Upper lobe of right lung (tissue), 1 donor: ENCODE data around the gene DTNBP1. TPM values are rescaled to one million over a fixed set of nuclear protein-coding genes. Genes with fewer than 3 reads are reported as not detected.

Experiments
- ATAC-seq: fragments of 200-7000 bp; cut with Tn5 transposase; one replicate; pipeline ENCODE4 v1.9.1; 2020; ENCODE audit warnings: mild to moderate bottlenecking, moderate library complexity
- DNase-seq: peaks from one replicate; pipeline ENCODE4 v3.0.0-alpha.2; 2020
- H3K27ac ChIP-seq: fragments of 200-600 bp; one replicate; pipeline ENCODE4 v1.8.0; 2022
- H3K27me3 ChIP-seq: fragments of 200-600 bp; one replicate; pipeline ENCODE4 v1.8.0; 2022; ENCODE audit warnings: mild to moderate bottlenecking
- H3K36me3 ChIP-seq: fragments of 200-600 bp; one replicate; pipeline ENCODE4 v1.8.0; 2022
- H3K4me1 ChIP-seq: fragments of 200-600 bp; one replicate; pipeline ENCODE4 v1.8.0; 2022
- H3K4me3 ChIP-seq: fragments of 200-600 bp; one replicate; pipeline ENCODE4 v1.8.0; 2022; ENCODE audit warnings: mild to moderate bottlenecking
- H3K9me3 ChIP-seq: fragments of 200-600 bp; one replicate; pipeline ENCODE4 v1.8.0; 2022
- intact Hi-C: fragments of 100-400 bp; cut with DNase I; formaldehyde crosslinking; loops from one replicate; pipeline ENCODE4 v1.11.0; 2022
- total RNA-seq: library from RNA; stranded (reverse); fragmentation: NEBNext Ultra II Directional; extraction: Animal tissue kit (Norgen Biotek cat#: 25700); gene quantifications from one replicate; pipeline ENCODE4 v1.2.1, GENCODE V29; 2021
- TF ChIP-seq, protein P1 (sequence below): fragments of 200-600 bp; IDR thresholded peaks from one replicate; pipeline ENCODE4 v1.8.0; 2022; ENCODE audit warnings: antibody characterized with exemption
- donor health status: DM: no; HTN: yes; CAD: no; lungs with severe emphysema.

Gene DTNBP1
- total RNA-seq, 1 donor from 2014 or later, result 25.9 TPM

GRCh38 chr6:15616261-15616660 lies 46.6 kb downstream of the DTNBP1 start:
- intact Hi-C loops, result no loop called here
- Histone ChIP-seq H3K27me3 (no peaks in the 10 kb centered on the region), H3K4me3 (no peak overlapping the region), H3K9me3 (no peaks in the 10 kb centered on the region), H3K36me3 (no peaks in the 10 kb centered on the region), H3K4me1 (peaks cover 18% of the 10 kb centered on the region), H3K27ac (no peak overlapping the region)
- TF ChIP-seq, protein P1, sequence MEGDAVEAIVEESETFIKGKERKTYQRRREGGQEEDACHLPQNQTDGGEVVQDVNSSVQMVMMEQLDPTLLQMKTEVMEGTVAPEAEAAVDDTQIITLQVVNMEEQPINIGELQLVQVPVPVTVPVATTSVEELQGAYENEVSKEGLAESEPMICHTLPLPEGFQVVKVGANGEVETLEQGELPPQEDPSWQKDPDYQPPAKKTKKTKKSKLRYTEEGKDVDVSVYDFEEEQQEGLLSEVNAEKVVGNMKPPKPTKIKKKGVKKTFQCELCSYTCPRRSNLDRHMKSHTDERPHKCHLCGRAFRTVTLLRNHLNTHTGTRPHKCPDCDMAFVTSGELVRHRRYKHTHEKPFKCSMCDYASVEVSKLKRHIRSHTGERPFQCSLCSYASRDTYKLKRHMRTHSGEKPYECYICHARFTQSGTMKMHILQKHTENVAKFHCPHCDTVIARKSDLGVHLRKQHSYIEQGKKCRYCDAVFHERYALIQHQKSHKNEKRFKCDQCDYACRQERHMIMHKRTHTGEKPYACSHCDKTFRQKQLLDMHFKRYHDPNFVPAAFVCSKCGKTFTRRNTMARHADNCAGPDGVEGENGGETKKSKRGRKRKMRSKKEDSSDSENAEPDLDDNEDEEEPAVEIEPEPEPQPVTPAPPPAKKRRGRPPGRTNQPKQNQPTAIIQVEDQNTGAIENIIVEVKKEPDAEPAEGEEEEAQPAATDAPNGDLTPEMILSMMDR, result no peak
- ATAC-seq, result no peak
- no peak for DNase-seq

GRCh38 chr6:15615802-15616201 lies 47.0 kb downstream of the DTNBP1 start:
- Histone ChIP-seq H3K9me3 (no peaks in the 10 kb centered on the region), H3K4me1 (peaks cover 14% of the 10 kb centered on the region), H3K27ac (no peak overlapping the region), H3K4me3 (no peak overlapping the region), H3K27me3 (no peaks in the 10 kb centered on the region), H3K36me3 (no peaks in the 10 kb centered on the region)
- peak; percentile 83 for ATAC-seq
- TF ChIP-seq, protein P1, result no peak
- no peak for DNase-seq
- intact Hi-C loops, result no loop called here

DNA sequence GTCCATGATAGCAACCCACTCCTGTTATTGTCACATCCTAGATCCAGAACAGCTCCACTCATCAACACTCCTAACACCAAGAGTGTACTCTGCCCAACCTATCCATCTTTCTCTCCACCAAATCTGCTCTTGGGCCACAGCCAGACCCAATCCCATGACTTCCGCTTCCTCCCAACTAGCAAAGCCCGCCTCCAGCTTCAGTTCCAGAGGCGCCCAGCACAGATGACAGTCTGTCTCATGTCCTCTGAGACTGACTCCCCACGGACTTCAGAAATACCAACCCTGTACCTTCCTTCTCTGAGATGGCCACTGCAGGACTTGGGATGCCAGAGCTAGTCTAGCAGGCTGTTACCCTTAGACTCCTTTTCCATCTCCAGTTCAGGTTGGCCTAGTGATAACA lies 48.6 kb downstream of the DTNBP1 start:
- Histone ChIP-seq H3K36me3 (no peaks in the 10 kb centered on the region), H3K4me3 (no peak overlapping the region), H3K4me1 (peaks cover 6% of the 10 kb centered on the region), H3K27ac (no peak overlapping the region), H3K27me3 (no peaks in the 10 kb centered on the region), H3K9me3 (no peaks in the 10 kb centered on the region)
- TF ChIP-seq, protein P1, result no peak
- peak; percentile 78 for ATAC-seq
- intact Hi-C loops, result no loop called here
- peak; percentile 75 for DNase-seq

GRCh38 chr6:15608396-15608795 lies 54.4 kb downstream of the DTNBP1 start:
- Histone ChIP-seq H3K27me3 (no peaks in the 10 kb centered on the region), H3K4me3 (no peak overlapping the region), H3K9me3 (no peaks in the 10 kb centered on the region), H3K4me1 (peaks cover 10% of the 10 kb centered on the region), H3K36me3 (no peaks in the 10 kb centered on the region), H3K27ac (peak overlapping the region; percentile 1)
- DNase-seq (no peak), ATAC-seq (peak; percentile 70)
- intact Hi-C loops, result no loop called here
- TF ChIP-seq, protein P1, result no peak

DNA sequence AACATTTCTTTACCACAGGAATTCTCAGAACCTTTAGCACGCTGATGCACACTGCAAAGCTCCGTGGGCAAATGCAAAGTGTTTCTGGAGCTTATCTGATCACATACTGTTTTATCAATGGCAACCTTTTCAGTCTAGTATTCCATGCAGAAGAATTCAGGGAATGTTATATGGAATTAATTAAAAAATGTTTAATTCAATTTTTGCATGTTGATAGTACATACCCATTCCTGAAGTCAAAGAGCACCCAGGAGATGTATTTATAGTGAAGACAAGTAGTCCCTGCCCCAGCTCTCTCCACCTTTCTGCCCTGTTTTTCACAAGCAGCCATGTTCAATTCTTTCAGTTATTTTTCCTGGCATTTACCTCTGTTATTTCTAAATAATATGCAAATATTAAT lies 55.2 kb downstream of the DTNBP1 start:
- TF ChIP-seq, protein P1, result no peak
- H3K36me3 ChIP-seq, result no peaks in the 10 kb centered on the region
- H3K27ac ChIP-seq, result no peak overlapping the region
- DNase-seq (no peak), ATAC-seq (no peak)
- no peaks in the 10 kb centered on the region for H3K9me3 ChIP-seq
- no peak overlapping the region for H3K4me3 ChIP-seq
- peaks cover 10% of the 10 kb centered on the region for H3K4me1 ChIP-seq
- H3K27me3 ChIP-seq, result no peaks in the 10 kb centered on the region
- intact Hi-C loops, result no loop called here

- intact Hi-C loops, result no loop called here
These were observed 56.5 kb downstream of the DTNBP1 start for GRCh38 chr6:15606347-15606746.

More at GRCh38 chr6:15606347-15606746, 56.5 kb downstream of the DTNBP1 start:
- Histone ChIP-seq H3K4me1 (peaks cover 10% of the 10 kb centered on the region), H3K36me3 (no peaks in the 10 kb centered on the region), H3K4me3 (no peak overlapping the region), H3K9me3 (no peaks in the 10 kb centered on the region), H3K27me3 (no peaks in the 10 kb centered on the region), H3K27ac (no peak overlapping the region)
- TF ChIP-seq, protein P1, result no peak
- no peak for ATAC-seq
- DNase-seq, result no peak
